ENCODE data around the gene GRIN2A.

The GRIN2A gene

GRCh38 chr16:9977333-9977897 lies 204.8 kb downstream of the GRIN2A start:
- in situ Hi-C loops (cut with HindIII; ENCODE audit: low sequenced_read_pairs) = no loop called here

- in situ Hi-C loops (cut with HindIII; ENCODE audit: low sequenced_read_pairs) = no loop called here
These were observed 205.6 kb downstream of the GRIN2A start for GRCh38 chr16:9976601-9977000.

- in situ Hi-C loops (cut with HindIII; ENCODE audit: low sequenced_read_pairs) = no loop called here
These were observed 210.3 kb downstream of the GRIN2A start for GRCh38 chr16:9971907-9972306.

GRCh38 chr16:9970796-9971195 lies 211.4 kb downstream of the GRIN2A start:
- in situ Hi-C loops (cut with HindIII; ENCODE audit: low sequenced_read_pairs) = no loop called here

- in situ Hi-C loops (cut with HindIII; ENCODE audit: low sequenced_read_pairs) = no loop called here
These were observed 212.0 kb downstream of the GRIN2A start for GRCh38 chr16:9970244-9970643.

GRCh38 chr16:9969580-9969979 lies 212.6 kb downstream of the GRIN2A start:
- in situ Hi-C loops (cut with HindIII; ENCODE audit: low sequenced_read_pairs) = no loop called here

GRCh38 chr16:9966569-9967157 lies 215.6 kb downstream of the GRIN2A start:
- in situ Hi-C loops (cut with HindIII; ENCODE audit: low sequenced_read_pairs) = no loop called here

GRCh38 chr16:9965079-9965478 lies 217.1 kb downstream of the GRIN2A start:
- in situ Hi-C loops (cut with HindIII; ENCODE audit: low sequenced_read_pairs) = no loop called here

- in situ Hi-C loops (cut with HindIII; ENCODE audit: low sequenced_read_pairs) = no loop called here
These were observed 217.8 kb downstream of the GRIN2A start for GRCh38 chr16:9964426-9964825.

GRCh38 chr16:9957433-9957832 lies 224.8 kb downstream of the GRIN2A start:
- in situ Hi-C loops (cut with HindIII; ENCODE audit: low sequenced_read_pairs) = no loop called here

GRCh38 chr16:9957002-9957401 lies 225.2 kb downstream of the GRIN2A start:
- in situ Hi-C loops (cut with HindIII; ENCODE audit: low sequenced_read_pairs) = no loop called here

- in situ Hi-C loops (cut with HindIII; ENCODE audit: low sequenced_read_pairs) = no loop called here
These were observed 226.6 kb downstream of the GRIN2A start for GRCh38 chr16:9955677-9956076.

- in situ Hi-C loops (cut with HindIII; ENCODE audit: low sequenced_read_pairs) = no loop called here
These were observed 228.2 kb downstream of the GRIN2A start for GRCh38 chr16:9953908-9954570.

GRCh38 chr16:9950658-9951057 lies 231.6 kb downstream of the GRIN2A start:
- in situ Hi-C loops (cut with HindIII; ENCODE audit: low sequenced_read_pairs) = no loop called here

- in situ Hi-C loops (cut with HindIII; ENCODE audit: low sequenced_read_pairs) = no loop called here
These were observed 232.8 kb downstream of the GRIN2A start for GRCh38 chr16:9949396-9949795.

- in situ Hi-C loops (cut with HindIII; ENCODE audit: low sequenced_read_pairs) = no loop called here
These were observed 233.3 kb downstream of the GRIN2A start for GRCh38 chr16:9948933-9949332.

- in situ Hi-C loops (cut with HindIII; ENCODE audit: low sequenced_read_pairs) = no loop called here
These were observed 236.1 kb downstream of the GRIN2A start for GRCh38 chr16:9946022-9946720.

GRCh38 chr16:9943121-9943520 lies 239.1 kb downstream of the GRIN2A start:
- in situ Hi-C loops (cut with HindIII; ENCODE audit: low sequenced_read_pairs) = no loop called here

- in situ Hi-C loops (cut with HindIII; ENCODE audit: low sequenced_read_pairs) = no loop called here
These were observed 241.0 kb downstream of the GRIN2A start for GRCh38 chr16:9941245-9941644.

- in situ Hi-C loops (cut with HindIII; ENCODE audit: low sequenced_read_pairs) = no loop called here
These were observed 247.3 kb downstream of the GRIN2A start for GRCh38 chr16:9934723-9935508.

All from endothelial cell of hepatic sinusoid (primary cell).